ENCODE measurements around the gene MBD3.
"Not testable (repeated sequence)": the region's sequence is repeated elsewhere in the genome, so short reads cannot be mapped to it uniquely, and the experiment has no call there.

MBD3 gene

DNA sequence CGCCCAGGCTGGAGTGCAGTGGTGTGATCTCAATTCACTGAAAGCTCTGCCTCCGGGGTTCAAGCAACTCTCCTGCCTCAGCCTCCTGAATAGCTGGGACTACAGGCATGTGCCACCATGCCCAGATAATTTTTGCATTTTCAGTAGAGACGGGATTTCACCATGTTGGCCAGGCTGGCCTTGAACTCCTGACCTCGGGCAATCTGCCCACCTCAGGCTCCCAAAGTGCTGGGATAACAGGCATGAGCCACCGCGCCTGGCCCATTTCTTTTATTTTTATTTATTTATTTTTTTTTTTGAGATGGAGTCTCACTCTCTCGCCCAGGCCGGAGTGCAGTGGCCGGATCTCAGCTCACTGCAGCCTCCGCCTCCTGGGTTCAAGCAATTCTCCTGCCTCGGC, 52.9 kb downstream of the MBD3 start:
- DNase-seq (ENCODE audit: low spot score) = not testable (repeated sequence)

GRCh38 chr19:1538978-1539377, 53.7 kb downstream of the MBD3 start:
- DNase-seq (ENCODE audit: low spot score) = no peak

GRCh38 chr19:1535699-1536098, 57.0 kb downstream of the MBD3 start:
- not testable (repeated sequence) for DNase-seq (ENCODE audit: low spot score)

DNA sequence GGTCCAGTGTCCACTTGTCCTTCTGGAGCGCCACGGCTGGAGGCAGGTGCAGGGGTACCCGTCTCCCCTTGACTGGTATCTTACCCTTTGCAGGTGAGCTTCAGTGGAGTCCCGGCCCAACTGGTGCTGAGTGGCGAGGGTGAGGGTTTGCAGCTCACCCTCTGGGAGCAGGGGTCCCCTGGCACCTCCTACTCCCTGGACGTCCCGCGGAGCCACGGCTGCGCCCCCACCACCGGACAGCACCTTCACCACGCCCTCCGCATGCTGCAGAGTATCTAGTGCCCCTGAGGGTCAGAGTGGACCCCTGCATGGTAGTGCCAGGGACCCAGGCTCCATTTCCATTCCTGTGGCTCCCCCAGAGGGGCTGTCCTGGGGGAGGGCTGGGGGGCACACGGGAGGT, 57.7 kb downstream of the MBD3 start:
- DNase-seq (ENCODE audit: low spot score) = no peak

DNA sequence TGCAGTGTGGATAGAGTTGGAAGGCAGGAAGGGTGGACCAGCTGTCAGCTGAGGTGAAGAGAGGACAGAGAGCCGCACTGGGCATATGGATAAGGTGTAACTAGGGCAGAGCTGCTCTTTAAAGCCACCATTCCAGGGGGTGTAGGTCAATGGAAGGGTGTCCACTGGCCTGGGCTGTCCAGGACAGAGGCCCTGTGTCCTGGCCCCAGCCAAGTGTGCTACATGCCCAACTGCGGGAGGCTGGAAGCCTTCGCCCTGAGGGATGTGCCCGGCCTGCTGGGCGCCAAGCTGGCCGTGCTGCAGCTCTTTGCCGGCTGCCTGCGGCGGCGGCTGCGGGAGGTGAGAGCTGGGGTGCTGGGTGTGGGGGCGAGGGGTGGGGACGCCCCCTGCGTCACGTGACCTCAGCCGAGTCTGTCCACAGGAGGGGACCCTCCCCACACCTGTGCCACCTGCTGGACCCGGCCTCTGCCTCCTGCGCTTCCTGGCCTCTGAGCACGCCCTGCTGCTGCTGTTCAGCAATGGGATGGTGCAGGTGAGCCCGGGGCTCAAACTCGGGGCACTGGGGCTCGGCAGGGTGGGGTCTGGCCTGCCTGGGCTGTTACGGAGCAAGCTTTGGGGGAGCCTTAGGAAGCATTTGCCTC, 59.0 kb downstream of the MBD3 start:
- no peak for DNase-seq (ENCODE audit: low spot score)

DNA sequence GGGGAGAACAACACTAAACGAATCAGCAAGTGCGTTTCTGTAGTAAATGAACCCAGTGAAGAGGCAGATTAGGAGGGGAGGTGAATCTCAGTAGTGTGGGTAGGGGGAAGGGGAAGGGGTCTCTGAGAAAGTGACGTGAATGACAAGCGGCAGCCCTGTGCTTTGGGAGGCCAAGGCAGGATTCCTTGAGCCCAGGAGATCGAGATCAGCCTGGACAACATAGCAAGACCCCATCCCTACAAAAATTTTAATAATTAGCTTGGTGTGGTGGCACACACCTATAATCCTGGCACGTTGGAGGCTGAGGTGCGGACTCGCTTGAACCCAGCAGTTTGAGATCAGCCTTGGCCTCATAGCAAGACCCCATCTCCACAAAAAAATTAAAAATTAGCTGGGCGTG, 60.7 kb downstream of the MBD3 start:
- no peak for DNase-seq (ENCODE audit: low spot score)

DNA sequence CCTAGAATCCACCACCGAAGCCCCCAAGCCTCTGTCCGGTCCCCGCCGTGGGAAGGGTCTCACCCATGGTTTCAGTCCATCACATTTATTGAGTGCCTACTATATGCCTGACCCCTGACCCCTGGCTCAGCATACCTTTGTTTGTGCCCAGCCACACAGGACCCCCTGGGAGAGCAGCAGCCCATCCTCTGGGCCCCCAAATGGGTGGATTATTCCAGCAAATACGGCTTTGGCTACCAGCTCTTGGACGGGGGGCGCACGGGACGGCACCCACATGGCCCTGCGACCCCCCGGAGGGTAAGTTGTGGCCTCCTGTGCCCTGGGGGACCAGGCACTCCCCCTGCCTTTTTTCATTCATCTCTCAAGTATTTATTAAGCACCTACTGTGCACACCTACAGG, 61.1 kb downstream of the MBD3 start:
- DNase-seq (ENCODE audit: low spot score) = no peak

DNA sequence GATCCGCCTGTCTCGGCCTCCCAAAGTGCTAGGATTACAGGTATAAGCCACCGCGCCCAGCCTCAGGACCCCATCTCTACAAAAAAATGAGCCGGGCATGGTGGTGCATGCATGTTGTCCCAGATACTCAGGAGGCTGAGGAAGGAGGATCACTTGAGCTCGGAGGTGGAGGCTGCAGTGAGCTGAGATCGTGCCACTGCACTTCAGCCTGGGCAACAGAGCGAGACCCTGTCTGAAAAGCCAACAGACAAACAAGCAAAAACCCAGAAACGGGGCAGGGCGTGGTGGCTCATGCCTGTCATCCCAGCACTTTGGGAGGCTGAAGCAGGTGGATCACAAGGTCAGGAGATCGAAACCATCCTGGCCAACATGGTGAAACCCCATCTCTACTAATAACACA, 61.8 kb downstream of the MBD3 start:
- DNase-seq (ENCODE audit: low spot score) = not testable (repeated sequence)

- DNase-seq (ENCODE audit: low spot score) = no peak
Measured at GRCh38 chr19:1529430-1529816, 63.2 kb downstream of the MBD3 start.

GRCh38 chr19:1528596-1529429, 63.9 kb downstream of the MBD3 start:
- no peak for DNase-seq (ENCODE audit: low spot score)

DNA sequence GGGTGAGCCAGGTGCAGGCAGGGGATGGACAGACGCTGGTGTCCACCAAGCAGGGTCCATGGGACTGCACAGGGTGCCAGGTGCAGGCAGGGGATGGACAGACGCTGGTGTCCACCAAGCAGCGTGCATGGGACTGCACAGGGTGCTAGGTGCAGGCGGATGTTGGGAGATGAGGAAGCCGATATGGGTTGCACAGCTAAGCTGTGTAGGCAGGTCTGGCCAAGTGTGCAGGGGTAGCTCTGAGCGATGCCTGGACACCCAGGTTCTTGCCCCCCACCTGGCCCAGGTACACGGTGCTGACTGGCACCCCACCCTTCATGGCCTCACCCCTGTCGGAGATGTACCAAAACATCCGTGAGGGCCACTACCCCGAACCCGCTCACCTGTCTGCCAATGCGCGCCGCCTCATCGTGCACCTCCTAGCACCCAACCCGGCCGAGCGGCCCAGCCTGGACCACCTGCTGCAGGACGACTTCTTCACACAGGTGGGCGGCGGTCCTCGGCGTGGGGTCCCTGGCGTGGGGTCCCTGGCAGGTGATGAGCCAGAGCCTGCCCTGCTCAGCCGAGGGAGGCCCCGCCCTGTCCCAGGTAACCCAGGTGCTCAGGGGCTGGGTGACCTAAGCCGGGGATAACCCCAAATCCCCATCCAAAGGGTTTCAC, 64.9 kb downstream of the MBD3 start:
- DNase-seq (ENCODE audit: low spot score) = no peak

DNA sequence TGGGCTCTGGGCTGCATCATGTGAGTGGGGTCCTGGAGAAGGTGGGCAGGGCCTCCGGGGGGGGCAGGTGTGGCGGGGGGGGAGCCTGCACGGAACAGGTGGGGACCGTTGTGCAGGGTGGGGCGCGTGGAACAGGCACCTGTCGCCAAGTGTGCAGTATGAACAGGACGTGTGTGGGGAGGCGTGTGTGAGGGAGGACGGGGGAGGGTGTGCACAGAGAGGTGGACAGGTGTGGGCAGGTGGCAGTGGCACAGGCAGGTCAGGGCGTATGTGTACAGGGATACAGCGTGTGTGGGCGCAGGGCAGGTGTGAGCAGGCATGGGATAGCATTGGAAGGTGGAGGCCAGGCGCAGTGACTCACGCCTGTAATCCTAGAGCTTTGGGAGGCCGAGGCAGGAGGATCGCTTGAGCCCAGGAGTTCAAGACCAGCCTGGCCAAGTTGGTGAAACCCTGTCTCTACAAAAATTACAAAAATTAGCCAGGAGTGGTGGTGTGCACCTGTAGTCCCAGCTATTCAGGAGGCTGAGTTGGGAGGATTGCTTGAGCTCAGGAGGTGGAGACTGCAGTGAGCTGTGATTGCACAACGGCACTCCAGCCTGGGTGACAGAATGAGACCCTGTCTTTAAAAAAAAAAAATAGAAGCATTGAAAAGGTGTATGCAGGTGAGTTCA, 65.6 kb downstream of the MBD3 start:
- DNase-seq (ENCODE audit: low spot score) = no peak

DNA sequence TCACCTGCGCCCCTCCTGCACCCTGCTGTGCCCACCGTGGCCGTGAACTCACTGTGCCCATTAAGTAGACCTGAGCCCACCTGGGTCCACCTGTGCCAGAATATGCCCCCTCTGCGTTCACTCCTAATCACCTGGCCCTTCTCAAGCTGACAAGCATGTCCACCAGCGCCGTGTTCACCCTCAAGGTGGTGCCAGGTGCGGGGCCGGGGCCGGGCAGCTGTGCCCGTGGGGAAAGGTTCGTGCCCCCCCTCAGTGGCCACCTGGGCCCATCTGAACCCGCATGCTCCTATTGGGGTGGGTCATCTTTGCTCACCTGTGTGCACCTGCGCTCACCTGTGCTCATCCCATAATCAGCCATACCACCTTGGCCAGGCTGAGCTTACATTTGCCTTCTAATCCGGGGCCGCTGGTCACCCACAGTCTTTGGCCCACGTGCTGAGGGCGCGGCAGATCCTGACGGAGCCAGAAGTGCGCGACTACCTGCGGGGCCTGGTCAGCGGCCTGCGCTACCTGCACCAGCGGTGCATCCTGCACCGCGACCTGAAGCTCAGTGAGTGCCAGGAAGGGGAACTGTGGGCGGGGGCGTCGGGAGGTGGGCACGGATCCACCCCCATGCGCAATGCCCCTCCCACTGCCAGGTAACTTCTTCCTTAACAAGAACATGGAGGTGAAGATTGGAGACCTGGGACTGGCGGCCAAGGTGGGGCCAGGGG, 66.4 kb downstream of the MBD3 start:
- no peak for DNase-seq (ENCODE audit: low spot score)

GRCh38 chr19:1525343-1525742, 67.3 kb downstream of the MBD3 start:
- DNase-seq (ENCODE audit: low spot score) = no peak

GRCh38 chr19:1524972-1525325, 67.7 kb downstream of the MBD3 start:
- no peak for DNase-seq (ENCODE audit: low spot score)

GRCh38 chr19:1524287-1524971, 68.2 kb downstream of the MBD3 start:
- no peak for DNase-seq (ENCODE audit: low spot score)
